LHCN-M2 (cell line): ENCODE measurements around the gene CDH13. TPM values are rescaled to one million over a fixed set of nuclear protein-coding genes. Genes with fewer than 3 reads are reported as not detected.

Source experiments
- DNase-seq: peaks from one replicate; pipeline ENCODE4 v3.0.0-alpha.2; 2012; ENCODE audit warnings: low read depth
- total RNA-seq: library from RNA; depleted of rRNA; stranded (reverse); fragments of >200 nt; gene quantifications from 2 replicates; pipeline ENCODE4 v1.2.3, GENCODE V29; 2014

The CDH13 gene
- total RNA-seq, 1 experiment from 2014 or later, result 140 TPM

GRCh38 chr16:82738699-82739098 is 111.9 kb downstream of the CDH13 start:
- no peak for DNase-seq

- DNase-seq, result no peak
These were observed 114.4 kb downstream of the CDH13 start for GRCh38 chr16:82741073-82741615.

GRCh38 chr16:82744958-82745357 is 118.2 kb downstream of the CDH13 start:
- no peak for DNase-seq

GRCh38 chr16:82748026-82748425 is 121.3 kb downstream of the CDH13 start:
- peak; percentile 81 for DNase-seq

- no peak for DNase-seq
These were observed 123.3 kb downstream of the CDH13 start for GRCh38 chr16:82750068-82750467.

GRCh38 chr16:82751020-82751419 is 124.3 kb downstream of the CDH13 start:
- no peak for DNase-seq

GRCh38 chr16:82752172-82752571 is 125.4 kb downstream of the CDH13 start:
- no peak for DNase-seq

- DNase-seq, result peak; percentile 63
These were observed 127.1 kb downstream of the CDH13 start for GRCh38 chr16:82753821-82754220.

GRCh38 chr16:82754716-82755513 is 128.1 kb downstream of the CDH13 start:
- no peak for DNase-seq

GRCh38 chr16:82755570-82756282 is 129.0 kb downstream of the CDH13 start:
- DNase-seq, result no peak

- DNase-seq, result peak; percentile 68
These were observed 129.5 kb downstream of the CDH13 start for GRCh38 chr16:82756283-82756599.

GRCh38 chr16:82758406-82758805 is 131.6 kb downstream of the CDH13 start:
- no peak for DNase-seq

GRCh38 chr16:82758904-82759303 is 132.1 kb downstream of the CDH13 start:
- DNase-seq, result no peak

GRCh38 chr16:82761236-82761635 is 134.5 kb downstream of the CDH13 start:
- DNase-seq, result peak; percentile 75

- peak; percentile 36 for DNase-seq
These were observed 135.1 kb downstream of the CDH13 start for GRCh38 chr16:82761858-82762257.

- no peak for DNase-seq
These were observed 136.6 kb downstream of the CDH13 start for GRCh38 chr16:82763371-82763770.

GRCh38 chr16:82767198-82767597 is 140.4 kb downstream of the CDH13 start:
- no peak for DNase-seq

- no peak for DNase-seq
These were observed 141.0 kb downstream of the CDH13 start for GRCh38 chr16:82767808-82768207.

GRCh38 chr16:82769845-82770244 is 143.1 kb downstream of the CDH13 start:
- peak; percentile 55 for DNase-seq

- no peak for DNase-seq
These were observed 145.4 kb downstream of the CDH13 start for GRCh38 chr16:82772215-82772614.

- DNase-seq, result peak; percentile 22
These were observed 146.2 kb downstream of the CDH13 start for GRCh38 chr16:82773018-82773417.

GRCh38 chr16:82776470-82777146 is 149.8 kb downstream of the CDH13 start:
- DNase-seq, result no peak
